H54 (cell line): Measurements from ENCODE around the gene ALPG.

Experiments used
- DNase-seq: peaks from one replicate; pipeline ENCODE4 v3.0.0; 2011; ENCODE audit warnings: low spot score, mixed read lengths; ENCODE audit not compliant: insufficient read length
- FAIRE-seq: peaks from 3 replicates; lab custom pipeline; 2011; peaks lifted over from hg19 to GRCh38; lab: Jason Lieb, UNC
- POLR2A ChIP-seq: IDR thresholded peaks from 2 replicates; pipeline ENCODE4 v1.6.1; 2011; ENCODE audit warnings: low read depth, mild to moderate bottlenecking, low read length

ALPG gene

GRCh38 chr2:232454630-232455029 is 48.0 kb downstream of the ALPG start:
- FAIRE-seq (no peak), DNase-seq (no peak)
- no peak for TF ChIP-seq POLR2A

GRCh38 chr2:232455426-232456255 is 49.0 kb downstream of the ALPG start, which contains the start of gene ALPI:
Gene ALPI, plus strand, starts transcription at chr2:232456153. Its CDS starts 47 bp downstream, at chr2:232456200.
- FAIRE-seq (no peak), DNase-seq (no peak)
- TF ChIP-seq POLR2A = no peak

GRCh38 chr2:232456296-232457120 is 49.9 kb downstream of the ALPG start:
- no peak for FAIRE-seq
- no peak for DNase-seq
- TF ChIP-seq POLR2A = no peak

- no peak for TF ChIP-seq POLR2A
- no peak for FAIRE-seq
- no peak for DNase-seq
These were observed 50.7 kb downstream of the ALPG start for GRCh38 chr2:232457121-232458011.

- FAIRE-seq = no peak
These were observed 51.5 kb downstream of the ALPG start for GRCh38 chr2:232458051-232458660.

GRCh38 chr2:232458661-232459418 is 52.2 kb downstream of the ALPG start:
- DNase-seq = no peak
- no peak for TF ChIP-seq POLR2A
- FAIRE-seq = no peak

More at GRCh38 chr2:232458051-232458660, 51.5 kb downstream of the ALPG start:
- no peak for TF ChIP-seq POLR2A
- no peak for DNase-seq

- DNase-seq (no peak), FAIRE-seq (no peak)
- no peak for TF ChIP-seq POLR2A
These were observed 52.9 kb downstream of the ALPG start for GRCh38 chr2:232459419-232460035.

- no peak for DNase-seq
- no peak for TF ChIP-seq POLR2A
- no peak for FAIRE-seq
These were observed 53.5 kb downstream of the ALPG start for GRCh38 chr2:232460171-232460570.
